ENCODE results near the gene RASAL2.
"Not testable (repeated sequence)": the region's sequence is repeated elsewhere in the genome, so short reads cannot be mapped to it uniquely, and the experiment has no call there.

Gene RASAL2

DNA sequence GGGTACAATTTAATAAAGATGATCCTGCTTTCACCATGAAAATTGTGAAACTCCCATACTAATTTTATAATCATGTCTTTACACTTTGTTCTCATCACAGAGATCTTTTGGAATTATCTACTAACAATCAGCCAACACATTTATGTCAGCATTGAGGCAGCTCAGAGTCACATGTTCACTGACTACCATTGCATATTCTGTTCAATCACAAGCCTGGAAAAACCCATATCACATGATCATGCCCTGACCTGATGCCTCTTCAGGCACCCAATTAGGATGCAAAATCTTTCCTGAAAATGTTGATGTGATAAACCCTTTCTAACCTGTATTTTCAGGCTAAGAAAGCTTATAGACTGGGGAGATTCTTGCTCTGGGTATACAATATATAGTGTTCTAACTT is 21.6 kb upstream of the RASAL2 start:
- DNase-seq = no peak

DNA sequence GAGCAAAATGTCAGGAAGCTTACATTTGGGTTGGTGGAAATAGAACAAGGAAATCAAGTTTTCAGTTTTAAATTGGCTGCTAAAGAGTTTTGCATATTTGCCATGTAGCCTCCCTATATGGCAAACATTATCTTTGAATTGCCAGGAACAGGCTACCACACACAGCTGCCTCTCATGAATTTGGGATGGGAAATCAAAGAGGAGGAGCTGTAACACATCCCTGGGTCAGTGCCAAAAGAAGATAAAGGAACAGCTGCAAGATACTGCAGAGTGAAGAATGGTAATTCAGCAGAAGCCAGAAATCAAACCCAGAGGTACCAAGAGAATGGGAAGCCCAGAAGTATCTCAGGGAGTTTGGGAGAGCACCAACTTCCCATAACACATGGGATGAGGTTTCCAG is 18.6 kb upstream of the RASAL2 start:
- no peak for DNase-seq

DNA sequence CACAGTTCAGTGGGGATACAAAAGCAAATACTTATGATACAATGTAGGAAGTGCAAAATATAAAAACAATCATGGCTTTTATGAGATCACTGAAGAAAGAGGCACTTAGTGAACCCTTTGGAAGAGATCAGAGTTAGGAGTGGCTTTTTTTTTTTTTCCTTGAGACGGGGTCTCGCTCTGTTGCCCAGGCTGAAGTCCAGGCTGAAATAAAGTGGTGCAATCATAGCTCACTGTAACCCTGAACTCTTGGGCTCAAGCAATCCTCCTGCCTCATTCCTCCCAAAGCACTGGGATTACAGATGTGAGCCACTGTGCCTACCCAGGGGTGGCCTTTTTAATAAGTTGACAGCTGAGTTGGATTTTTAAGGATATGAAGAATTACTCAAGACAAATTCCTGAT is 17.3 kb upstream of the RASAL2 start:
- DNase-seq = no peak

GRCh38 chr1:178077917-178078316 is 16.0 kb upstream of the RASAL2 start:
- no peak for DNase-seq

DNA sequence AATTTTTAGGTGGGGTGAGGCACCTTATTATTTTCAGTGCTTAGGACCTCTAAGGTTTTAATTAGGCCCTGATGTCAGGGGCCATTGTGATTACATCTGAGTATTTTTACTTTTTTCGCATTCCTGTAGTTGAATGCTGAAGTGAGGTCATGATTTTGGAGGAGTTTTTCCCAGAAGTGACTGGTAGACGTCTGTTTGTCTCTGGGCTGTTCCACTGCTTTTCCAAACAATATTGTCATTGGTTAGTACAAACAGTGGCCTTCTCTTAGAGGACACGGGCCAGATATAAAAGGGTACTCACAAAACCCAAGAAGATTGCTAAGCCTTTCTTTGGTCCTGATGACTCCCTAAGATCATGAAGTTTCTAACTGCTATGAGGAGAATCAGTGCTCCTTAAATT is 7.6 kb upstream of the RASAL2 start:
- no peak for DNase-seq

- DNase-seq = no peak
These were observed 7.1 kb upstream of the RASAL2 start for GRCh38 chr1:178086766-178087165.

GRCh38 chr1:178088651-178089050 is 5.3 kb upstream of the RASAL2 start:
- DNase-seq = no peak

DNA sequence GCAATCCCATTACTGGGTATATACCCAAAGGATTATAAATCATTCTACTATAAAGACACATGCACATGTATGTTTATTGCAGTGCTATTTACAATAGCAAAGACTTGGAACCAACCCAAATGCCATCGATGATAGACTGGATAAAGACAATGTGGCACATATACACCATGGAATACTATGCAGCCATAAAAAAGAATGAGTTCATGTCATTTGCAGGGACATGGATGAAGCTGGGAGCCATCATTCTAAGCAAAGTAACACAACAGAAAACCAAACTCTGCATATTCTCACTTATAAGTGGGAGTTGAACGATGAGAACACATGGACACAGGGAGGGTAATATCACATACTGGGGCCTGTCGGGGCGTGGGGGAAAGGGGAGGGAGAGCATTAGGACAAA is 2.5 kb upstream of the RASAL2 start:
- DNase-seq = not testable (repeated sequence)

DNA sequence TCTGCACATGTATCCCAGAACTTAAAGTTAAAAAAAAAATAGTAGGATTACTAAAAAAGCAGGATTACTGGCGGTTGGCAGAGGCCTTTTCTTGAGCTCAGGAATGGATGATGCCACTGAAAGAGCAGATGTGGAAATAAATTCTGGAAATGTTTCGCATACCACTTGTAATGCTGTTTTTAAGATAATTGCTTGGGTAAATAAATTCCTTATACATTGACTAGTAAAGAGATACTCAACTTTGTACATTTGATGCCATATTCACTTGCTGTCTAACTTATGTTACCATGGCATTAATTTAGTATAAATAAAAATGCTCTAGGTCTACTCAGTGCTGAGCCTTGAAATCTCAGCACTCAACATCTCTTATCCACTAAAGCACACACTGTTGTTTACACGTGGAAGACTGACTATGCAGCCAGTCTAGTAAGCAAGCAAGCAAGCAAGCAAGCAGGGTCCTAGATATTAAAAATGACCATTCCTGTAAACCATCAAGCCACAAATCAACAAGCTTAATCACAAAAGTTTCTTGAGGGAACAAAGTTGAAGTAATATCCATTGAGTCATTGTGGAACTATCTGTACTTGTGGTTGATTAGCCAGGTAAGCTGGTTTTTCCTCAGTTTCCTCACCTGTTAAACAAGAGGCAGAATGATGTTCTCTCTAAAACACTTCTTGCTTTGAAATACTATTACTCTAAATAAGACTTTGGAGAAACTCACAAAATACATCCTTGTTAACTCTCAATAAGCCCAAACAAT is 1.7 kb upstream of the RASAL2 start:
- no peak for DNase-seq

GRCh38 chr1:178092878-178093493 is 918 bp upstream of the RASAL2 start:
- DNase-seq = no peak

- peak; percentile 73 for DNase-seq
These were observed 382 bp upstream of the RASAL2 start for GRCh38 chr1:178093494-178093950.

DNA sequence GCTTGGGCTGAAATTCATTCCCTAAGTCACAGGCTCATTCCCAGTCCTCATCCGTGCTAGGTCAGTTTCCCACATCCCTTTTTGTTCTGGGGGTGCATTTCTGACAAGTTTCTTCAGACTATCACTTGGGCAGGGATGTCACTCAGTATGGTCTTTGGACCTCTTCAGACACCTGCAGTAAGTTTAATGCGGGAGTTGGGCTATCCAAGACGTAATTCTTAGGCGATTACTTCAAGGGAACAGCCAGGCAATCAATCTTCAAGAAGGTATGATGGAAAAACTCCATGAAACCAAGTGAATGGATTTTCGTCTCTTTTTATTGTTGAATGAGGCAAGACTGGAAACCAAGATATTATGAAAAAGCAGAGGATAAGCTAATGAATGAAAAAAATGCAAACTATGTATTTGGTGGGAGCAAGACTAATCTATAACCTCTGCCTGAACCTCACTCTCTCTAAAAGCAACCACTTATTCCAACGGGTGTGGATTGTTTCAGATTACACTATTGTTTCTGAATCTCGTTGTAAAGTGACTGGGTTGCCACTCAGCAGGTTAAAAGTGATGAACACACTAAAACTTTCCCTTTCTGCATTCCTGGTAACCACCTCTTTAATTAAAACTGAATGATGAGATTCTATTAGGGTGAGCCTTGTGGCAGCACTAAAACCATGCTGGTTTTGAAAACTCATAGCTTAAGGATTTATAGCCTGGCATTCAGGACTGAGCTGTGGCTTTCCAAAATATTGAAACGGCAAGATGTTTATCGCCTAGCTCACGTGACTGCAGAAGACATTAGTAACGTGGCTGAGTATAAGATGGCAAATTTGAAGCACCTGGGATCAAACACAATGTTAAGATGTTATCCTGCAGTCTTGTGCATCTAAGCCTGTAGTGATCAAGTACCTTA is 1.1 kb downstream of the RASAL2 start:
- no peak for DNase-seq

- DNase-seq = no peak
These were observed 2.5 kb downstream of the RASAL2 start for GRCh38 chr1:178096421-178096820.

DNA sequence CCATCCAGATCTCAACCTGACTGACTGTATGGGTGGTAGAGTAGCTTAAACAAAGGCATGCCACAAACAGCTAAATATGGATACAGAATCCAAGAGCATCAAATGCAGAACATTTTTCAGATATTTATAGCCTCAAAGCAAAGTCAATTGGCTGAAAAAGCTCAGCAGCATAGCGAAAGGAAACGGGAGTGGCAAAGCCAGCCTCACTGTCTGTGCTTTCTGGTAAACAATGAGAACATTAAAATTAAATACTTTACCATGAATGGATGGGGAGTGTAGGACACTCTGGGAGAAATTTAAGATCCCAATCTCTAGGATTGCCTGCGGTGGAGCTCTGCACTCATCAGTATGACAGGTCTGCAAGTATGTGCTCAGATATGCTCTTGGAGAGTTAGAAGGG is 4.4 kb downstream of the RASAL2 start:
- DNase-seq = no peak

DNA sequence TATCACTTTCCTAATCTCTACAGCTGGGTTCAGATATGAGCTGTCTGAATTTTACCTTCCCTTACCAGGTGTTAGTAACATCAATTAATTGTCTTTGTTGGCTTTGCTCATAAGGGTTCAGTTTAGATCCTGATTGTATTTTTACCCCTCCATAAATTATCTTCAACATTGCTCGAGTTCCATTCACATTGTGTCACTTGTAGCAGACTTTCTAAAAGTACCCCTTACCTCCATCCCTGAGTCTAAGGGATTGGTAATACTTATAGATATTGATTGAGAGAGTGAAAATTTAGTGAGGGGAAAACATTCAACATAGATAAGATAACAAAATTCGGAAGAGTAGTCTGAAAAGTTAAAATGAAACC is 7.3 kb downstream of the RASAL2 start:
- DNase-seq = no peak

- DNase-seq = no peak
These were observed 7.8 kb downstream of the RASAL2 start for GRCh38 chr1:178101654-178102053.

DNA sequence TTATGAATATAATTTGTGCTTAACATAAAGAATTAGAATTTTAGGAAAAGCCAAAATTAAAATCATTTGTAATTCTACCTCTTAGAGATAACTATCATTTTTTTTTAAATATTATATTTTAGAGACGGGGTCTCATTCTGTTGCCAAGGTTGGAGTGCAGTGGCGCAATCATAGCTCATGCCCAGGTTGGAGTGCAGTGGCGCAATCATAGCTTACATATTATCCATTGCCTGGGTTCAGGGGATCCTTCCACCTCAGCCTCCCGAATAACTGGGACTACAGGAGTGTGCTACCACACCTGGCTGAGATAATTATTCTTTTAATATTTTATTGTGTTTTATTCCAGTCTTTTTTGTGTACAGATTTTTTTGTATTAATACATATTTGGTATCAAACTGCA is 8.3 kb downstream of the RASAL2 start:
- DNase-seq = no peak

GRCh38 chr1:178107823-178108222 is 13.9 kb downstream of the RASAL2 start:
- DNase-seq = no peak

DNA sequence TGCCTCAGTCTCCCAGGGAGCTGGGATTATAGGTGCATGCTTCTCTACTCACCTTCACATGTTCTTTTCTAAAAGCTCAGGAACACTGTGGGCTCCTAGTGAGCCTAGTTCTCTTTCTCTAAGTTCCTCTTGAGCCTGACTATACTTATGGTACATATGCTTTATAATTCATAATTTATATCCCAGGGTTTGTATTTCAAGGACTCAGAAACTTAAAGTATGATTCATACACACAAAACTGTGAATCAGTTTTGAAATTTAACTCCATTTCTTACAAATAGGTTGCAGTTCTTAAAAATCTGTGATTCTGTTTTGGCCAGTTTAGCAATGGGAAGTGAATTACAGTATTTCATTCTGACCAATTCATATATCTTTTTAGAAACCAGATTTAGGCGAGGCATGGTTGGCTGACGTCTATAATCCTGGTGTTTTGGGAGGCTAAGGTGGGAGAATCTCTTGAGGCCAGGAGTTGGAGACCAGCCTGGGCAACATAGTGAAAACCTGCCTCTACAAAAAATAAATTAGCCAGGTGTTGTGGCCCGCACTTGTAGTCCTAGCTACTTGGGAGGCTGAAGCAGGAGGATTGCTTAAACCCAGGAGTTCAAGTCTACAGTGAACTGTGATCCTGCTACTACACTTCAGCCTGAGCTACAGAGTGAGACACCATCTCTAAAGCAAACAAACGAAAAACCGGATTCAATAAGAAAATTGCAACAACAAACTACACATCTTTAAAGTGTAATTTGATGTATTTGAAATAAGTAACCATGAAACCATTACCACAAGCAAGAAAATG is 15.6 kb downstream of the RASAL2 start:
- no peak for DNase-seq

DNA sequence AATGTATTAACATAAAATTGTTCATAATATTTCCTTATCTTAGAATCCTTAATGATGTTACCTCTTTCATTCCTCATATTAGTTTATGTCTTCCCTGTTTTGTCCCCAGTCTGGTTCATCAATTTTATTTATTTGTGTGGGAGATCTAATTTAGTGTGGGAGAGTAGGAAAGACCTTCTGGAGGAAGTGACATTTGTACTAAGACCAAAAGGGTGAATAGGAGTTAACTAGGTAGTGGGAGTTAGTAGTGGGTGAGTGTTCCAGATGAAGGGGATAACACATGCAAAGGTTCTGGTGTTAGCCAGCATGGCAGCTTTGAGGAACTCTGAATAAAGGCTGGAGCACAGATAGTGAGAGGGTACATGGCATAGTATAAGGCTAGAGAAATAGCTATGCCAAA is 21.4 kb downstream of the RASAL2 start:
- no peak for DNase-seq

- DNase-seq = no peak
These were observed 24.6 kb downstream of the RASAL2 start for GRCh38 chr1:178118524-178118923.

DNA sequence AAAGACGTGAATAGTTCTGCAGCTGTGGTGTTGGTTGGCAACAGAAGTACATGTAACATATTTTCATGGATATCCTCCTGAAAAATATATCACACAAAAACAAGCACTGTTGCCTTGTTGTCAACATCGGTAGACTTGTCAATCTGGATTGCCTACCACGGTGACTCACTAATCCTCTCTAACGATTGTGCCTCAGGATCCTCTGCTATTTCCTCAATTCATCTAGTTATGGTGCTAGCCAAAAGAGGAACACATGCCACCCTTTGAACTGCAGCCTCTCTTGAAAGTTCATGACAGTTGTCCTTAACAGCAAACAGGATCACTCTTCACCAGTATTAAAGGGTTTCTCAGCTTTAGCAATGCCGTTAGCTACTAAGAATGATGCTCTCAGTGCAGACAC is 25.7 kb downstream of the RASAL2 start:
- no peak for DNase-seq

DNA sequence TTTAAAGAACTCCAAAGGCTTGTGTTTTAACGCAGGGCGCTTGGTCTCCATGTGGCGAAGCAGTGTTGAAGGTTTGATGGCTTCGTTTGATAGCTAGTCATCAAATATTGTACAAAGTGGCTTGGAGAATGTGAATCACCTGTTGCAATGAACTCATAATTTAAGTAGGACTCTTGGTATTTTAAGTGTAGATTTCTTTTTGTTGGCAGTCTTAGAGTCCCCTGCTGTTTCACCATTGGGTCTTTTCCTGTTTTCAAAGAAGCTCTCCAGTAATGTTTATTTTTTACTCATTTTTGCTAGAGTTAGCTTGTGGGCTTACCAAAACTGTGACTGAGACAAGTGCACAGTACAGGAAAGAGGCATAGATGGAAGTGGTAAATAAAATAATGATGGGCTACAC is 26.2 kb downstream of the RASAL2 start:
- DNase-seq = no peak
